Bronchial epithelial cell (primary cell): Measurements from ENCODE around the gene PLEKHA3. TPM values are rescaled to one million over a fixed set of nuclear protein-coding genes. Genes with fewer than 3 reads are reported as not detected.
"Not testable (repeated sequence)": the region's sequence is repeated elsewhere in the genome, so short reads cannot be mapped to it uniquely, and the experiment has no call there.

Experiments used
- DNase-seq: peaks from one replicate; pipeline ENCODE4 v3.0.0-alpha.2; 2010; ENCODE audit warnings: low read depth
- FAIRE-seq: peaks from 2 replicates; lab custom pipeline; 2011; peaks lifted over from hg19 to GRCh38; lab: Jason Lieb, UNC
- H3K27me3 ChIP-seq: 2 replicates; pipeline ENCODE4 v1.5.1; 2011; ENCODE audit warnings: low read length; ENCODE audit not compliant: control insufficient read depth, insufficient read depth
- H3K36me3 ChIP-seq: 2 replicates; pipeline ENCODE4 v1.5.1; 2011; ENCODE audit warnings: low read length; ENCODE audit not compliant: control insufficient read depth, insufficient read depth
- H3K4me3 ChIP-seq: 2 replicates; pipeline ENCODE4 v1.5.1; 2011; ENCODE audit warnings: mild to moderate bottlenecking, low read depth, low read length, control low read depth
- total RNA-seq: library from RNA; depleted of rRNA; stranded (reverse); fragments of >200 nt; gene quantifications from 2 replicates; pipeline ENCODE4 v1.2.1, GENCODE V29; 2014
- TF ChIP-seq, protein P1 (sequence below): IDR thresholded peaks from 2 replicates; pipeline ENCODE4 v1.5.1; 2011; ENCODE audit warnings: mild to moderate bottlenecking, moderate library complexity, low read length, control low read depth, inconsistent platforms; ENCODE audit not compliant: insufficient read depth, severe bottlenecking

Gene PLEKHA3
- total RNA-seq, 1 donor from 2014 or later, result 4.7 TPM

GRCh38 chr2:178457390-178457886, 22.8 kb upstream of the PLEKHA3 start:
- TF ChIP-seq, protein P1, sequence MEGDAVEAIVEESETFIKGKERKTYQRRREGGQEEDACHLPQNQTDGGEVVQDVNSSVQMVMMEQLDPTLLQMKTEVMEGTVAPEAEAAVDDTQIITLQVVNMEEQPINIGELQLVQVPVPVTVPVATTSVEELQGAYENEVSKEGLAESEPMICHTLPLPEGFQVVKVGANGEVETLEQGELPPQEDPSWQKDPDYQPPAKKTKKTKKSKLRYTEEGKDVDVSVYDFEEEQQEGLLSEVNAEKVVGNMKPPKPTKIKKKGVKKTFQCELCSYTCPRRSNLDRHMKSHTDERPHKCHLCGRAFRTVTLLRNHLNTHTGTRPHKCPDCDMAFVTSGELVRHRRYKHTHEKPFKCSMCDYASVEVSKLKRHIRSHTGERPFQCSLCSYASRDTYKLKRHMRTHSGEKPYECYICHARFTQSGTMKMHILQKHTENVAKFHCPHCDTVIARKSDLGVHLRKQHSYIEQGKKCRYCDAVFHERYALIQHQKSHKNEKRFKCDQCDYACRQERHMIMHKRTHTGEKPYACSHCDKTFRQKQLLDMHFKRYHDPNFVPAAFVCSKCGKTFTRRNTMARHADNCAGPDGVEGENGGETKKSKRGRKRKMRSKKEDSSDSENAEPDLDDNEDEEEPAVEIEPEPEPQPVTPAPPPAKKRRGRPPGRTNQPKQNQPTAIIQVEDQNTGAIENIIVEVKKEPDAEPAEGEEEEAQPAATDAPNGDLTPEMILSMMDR, result no peak
- DNase-seq (no peak), FAIRE-seq (no peak)
- Histone ChIP-seq H3K36me3 (no peaks in the 10 kb centered on the region), H3K4me3 (no peak overlapping the region), H3K27me3 (no peaks in the 10 kb centered on the region)

- TF ChIP-seq, protein P1, result no peak
- no peak for DNase-seq
- Histone ChIP-seq H3K27me3 (no peaks in the 10 kb centered on the region), H3K36me3 (no peaks in the 10 kb centered on the region), H3K4me3 (no peak overlapping the region)
- no peak for FAIRE-seq
These were observed 10.9 kb upstream of the PLEKHA3 start for GRCh38 chr2:178469219-178469849.

DNA sequence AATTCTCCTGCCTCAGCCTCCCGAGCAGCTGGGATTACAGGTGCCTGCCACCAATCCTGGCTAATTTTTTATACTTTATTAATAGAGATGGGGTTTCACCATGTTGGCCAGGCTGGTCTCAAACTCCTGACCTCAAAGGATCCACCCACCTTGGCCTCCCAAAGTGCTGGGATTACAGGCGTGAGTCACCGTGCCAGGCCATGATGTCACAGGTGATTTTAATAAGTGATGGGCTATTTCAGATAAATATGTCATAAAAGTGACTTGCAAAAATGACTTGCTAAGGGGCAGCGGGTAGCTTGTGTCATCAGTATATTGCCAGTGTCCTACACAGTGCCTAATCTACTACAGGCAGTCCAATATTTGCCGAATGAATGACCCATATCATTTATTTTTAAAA, 8.9 kb upstream of the PLEKHA3 start:
- H3K27me3 ChIP-seq, H3K36me3 ChIP-seq, H3K4me3 ChIP-seq, FAIRE-seq, DNase-seq: not testable (repeated sequence)

DNA sequence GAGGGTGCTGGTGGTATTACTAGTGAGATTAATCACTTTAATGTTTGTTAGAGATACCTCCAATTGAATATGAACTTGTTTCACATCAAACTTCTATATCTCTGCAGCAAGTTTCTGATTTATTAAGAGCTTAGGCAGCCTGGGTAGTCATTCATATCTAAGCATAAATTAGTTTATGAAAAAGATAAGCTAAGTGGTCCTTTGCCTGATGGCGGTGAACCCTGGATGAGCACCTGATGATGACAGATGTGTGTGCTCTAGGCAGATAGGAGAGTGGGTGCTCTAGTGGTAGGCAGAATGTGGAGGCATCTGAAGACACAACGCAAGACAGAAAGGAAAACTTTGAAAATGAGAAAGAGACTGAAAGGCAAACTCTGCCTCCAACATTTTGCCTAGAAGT, 6.9 kb upstream of the PLEKHA3 start:
- Histone ChIP-seq H3K36me3 (no peaks in the 10 kb centered on the region), H3K4me3 (no peak overlapping the region), H3K27me3 (no peaks in the 10 kb centered on the region)
- DNase-seq (no peak), FAIRE-seq (no peak)
- TF ChIP-seq, protein P1, result no peak

DNA sequence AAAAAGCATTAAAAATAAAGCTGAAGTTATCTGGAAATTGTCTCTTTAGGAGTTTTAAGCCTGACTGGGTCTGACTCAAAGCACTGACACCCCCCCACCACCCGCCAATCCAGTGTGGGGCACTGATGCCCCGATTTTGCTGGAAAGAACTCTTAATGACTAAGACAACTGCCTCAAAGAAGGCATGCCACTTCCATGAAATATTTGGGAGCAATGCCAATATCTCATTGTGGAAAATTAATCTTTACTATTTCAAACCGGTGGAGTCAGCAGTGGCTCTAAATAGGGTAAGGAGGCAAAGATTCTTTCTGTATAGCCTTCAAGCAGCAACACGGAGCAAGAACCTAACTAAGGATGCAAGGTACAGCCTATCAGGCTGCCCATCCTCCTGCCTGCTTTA, 6.3 kb upstream of the PLEKHA3 start:
- TF ChIP-seq, protein P1, result no peak
- no peak for FAIRE-seq
- Histone ChIP-seq H3K27me3 (no peaks in the 10 kb centered on the region), H3K36me3 (no peaks in the 10 kb centered on the region), H3K4me3 (no peak overlapping the region)
- DNase-seq, result no peak

DNA sequence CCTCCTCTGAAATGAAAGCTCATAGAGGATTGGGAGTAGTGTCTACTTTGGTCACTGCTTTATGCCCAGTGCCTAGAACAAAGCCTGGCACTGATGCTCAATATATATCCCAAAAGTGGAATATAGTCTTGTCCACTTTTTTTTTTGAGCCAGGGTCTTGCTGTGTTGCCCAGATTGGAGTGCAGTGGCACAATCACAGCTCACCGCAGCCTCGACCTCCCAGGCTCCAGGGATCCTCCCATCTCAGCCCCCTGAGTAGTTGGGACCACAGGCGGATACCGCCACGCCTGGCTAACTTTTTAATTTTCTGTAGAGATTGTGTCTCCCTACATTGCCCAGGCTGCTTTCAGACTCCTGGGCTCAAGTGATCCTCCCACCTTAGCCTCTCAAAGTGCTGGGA, 5.7 kb upstream of the PLEKHA3 start:
- no peaks in the 10 kb centered on the region for H3K36me3 ChIP-seq
- FAIRE-seq, result no peak
- no peaks in the 10 kb centered on the region for H3K27me3 ChIP-seq
- H3K4me3 ChIP-seq, result no peak overlapping the region
- TF ChIP-seq, protein P1, result no peak
- no peak for DNase-seq
